Stimulated activated naive CD8-positive, alpha-beta T cell treated with anti-CD3 and anti-CD28 coated beads, Interleukin-15, Interleukin-2, amounts not matched to agents 100 U/mL and 50 U/mL, for 24 hours (primary cell): ENCODE data around the gene SSBP3.
"Not testable (repeated sequence)": the region's sequence is repeated elsewhere in the genome, so short reads cannot be mapped to it uniquely, and the experiment has no call there.

Experiments
- ATAC-seq: fragments of 150-1000 bp; cut with Tn5 transposase; one replicate; pipeline ENCODE4 v1.10.0; 2021
- DNase-seq: peaks from one replicate; pipeline ENCODE4 v3.0.0; 2021

Gene SSBP3

DNA sequence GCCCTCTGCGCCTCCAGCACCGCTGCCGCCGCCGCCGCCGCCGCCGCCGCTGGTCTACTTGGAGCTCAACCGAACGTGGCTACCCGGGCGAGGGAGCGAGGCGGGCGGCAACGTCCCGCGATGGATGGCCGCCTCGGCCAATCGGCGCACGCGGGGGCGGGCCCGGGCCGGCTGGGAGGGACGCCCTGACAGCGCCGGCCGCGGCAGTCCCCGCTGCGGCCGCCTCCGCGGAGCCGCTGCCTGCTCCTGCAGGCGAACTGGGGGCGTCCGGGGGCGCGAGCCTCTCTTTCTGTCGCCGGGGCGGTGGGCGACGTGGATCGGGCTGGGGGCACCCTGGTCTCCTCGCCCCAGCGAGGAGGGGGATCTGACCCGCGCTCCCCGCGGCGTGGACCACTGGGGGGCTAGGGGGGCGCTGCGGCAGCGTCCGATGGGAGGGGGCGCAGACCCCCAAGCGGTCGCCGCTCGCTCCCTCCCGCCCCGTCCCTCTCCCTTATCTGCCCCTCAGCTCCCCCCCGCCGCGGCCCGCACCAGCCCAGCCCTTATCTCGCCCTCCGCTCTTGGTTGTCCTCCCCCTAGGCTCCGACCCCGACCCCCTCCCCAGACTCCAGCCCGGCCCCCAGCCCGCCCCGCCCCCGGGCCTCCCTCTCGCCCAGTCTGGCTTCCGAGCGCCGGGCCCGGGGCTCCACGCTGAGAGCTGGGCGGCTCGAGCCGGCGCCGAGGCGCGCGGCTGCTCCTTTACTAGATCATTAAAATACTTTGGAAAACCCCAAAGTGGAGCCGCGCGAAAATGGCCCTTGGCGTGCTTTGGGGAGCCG is at the start of gene SSBP3:
Gene SSBP3, minus strand, starts transcription at position 56 of the 815 bp plus-strand sequence.
- peak; percentile 95 for DNase-seq
- peak; percentile 85 for ATAC-seq

DNA sequence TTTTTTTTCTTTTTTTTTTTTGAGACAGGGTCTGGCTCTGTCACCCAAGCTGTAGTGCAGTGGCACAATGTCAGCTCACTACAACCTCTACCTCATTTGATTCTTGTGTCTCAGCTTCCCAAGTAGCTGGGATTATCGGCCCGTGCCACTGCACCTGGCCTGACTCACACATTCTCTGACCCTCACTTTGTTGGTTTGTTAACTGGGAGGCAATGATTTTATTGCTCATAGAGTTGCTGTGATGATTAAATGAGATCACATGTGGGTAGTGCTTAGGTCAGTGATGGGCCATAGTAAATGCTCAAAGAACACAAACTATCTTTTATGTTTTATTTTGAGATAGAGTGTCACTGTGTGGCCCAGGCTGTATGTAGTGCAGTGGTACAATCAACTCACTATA is 47.3 kb upstream of the SSBP3 start:
- no peak for ATAC-seq

DNA sequence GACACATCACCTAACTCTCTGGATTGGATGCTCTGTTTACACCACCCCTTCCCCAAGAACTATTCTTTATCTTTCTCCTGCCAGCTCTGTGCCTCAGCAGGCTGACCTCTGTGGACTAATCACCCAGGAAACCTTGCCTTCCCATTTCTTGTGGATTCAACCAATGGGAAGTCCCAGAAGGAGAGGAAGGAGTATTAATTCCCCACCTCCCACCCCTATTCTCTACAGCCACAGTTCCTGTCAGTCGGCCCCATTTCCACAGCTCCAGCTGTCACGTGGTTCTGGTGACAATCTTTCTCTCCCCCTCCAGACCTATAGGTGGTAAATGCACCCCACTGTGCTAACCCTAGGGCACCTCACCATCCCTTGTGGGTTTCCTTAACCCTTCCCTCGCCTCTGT is 46.8 kb upstream of the SSBP3 start:
- no peak for DNase-seq
- ATAC-seq, result no peak

More for the DNA sequence above, 47.3 kb upstream of the SSBP3 start:
- DNase-seq, result no peak

DNA sequence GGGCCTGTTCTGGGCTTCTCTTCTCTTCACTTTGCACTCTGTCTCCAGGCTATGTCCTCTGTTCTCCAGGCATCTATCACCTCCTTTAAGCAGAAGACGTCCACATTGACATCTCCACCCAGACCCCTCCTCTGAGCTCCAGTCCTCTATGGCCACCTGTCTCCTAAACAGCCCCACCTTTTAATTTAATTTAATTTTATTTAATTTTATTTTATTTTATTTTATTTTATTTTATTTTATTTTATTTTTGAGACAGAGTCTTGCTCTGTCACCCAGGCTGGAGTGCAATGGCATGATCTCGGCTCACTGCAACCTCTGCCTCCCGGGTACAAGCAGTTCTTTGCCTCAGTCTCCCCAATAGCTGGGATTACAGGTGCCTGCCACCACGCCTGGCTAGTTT is 43.2 kb upstream of the SSBP3 start:
- ATAC-seq, DNase-seq: not testable (repeated sequence)

DNA sequence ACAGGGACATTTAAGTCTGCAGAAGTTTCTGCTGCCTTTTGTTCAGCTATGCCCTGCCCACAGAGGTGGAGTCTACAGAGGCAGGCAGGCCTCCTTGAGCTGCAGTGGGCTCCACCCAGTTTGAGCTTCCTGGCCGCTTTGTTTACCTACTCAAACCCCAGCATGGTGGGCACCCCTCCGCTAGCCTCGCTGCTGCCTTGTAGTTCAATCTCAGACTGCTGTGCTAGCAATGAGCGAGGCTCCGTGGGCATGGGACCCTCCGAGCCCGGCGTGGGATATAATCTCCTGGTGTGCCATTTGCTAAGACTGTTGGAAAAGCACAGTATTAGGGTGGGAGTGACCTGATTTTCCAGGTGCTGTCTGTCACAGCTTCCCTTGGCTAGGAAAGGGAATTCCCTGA is 42.6 kb upstream of the SSBP3 start:
- not testable (repeated sequence) for DNase-seq, ATAC-seq

DNA sequence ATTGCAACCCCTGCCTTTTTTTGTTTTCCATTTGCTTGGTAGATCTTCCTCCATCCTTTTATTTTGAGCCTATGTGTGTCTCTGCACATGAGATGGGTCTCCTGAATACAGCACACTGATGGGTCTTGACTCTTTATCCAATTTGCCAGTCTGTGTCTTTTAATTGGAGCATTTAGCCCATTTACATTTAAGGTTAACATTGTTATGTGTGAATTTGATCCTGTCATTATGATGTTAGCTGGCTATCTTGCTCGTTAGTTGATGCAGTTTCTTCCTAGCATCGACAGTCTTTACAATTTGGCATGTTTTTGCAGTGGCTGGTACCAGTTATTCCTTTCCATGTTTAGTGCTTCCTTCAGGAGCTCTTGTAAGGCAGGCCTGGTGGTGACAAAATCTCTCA is 40.9 kb upstream of the SSBP3 start:
- not testable (repeated sequence) for DNase-seq, ATAC-seq

DNA sequence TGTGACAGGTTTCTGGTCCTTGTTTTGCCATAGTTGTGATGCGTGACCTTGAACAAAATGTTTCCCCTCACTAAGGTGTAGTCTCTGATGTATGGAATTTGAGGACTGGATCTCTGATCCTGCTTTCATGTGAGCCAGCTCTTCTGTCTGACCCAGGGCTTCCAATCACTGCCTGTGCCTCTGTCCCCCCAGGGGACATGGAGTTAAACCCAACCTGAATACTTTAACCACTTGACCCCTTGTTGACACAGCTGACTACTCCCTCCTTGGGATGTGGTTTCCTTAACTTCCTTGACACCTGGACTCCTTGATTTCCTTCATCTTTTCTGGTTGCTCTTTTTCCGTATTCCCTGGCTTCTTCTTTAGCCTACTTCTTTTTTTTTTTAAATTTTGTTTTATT is 36.0 kb upstream of the SSBP3 start:
- DNase-seq, result no peak
- ATAC-seq, result no peak

DNA sequence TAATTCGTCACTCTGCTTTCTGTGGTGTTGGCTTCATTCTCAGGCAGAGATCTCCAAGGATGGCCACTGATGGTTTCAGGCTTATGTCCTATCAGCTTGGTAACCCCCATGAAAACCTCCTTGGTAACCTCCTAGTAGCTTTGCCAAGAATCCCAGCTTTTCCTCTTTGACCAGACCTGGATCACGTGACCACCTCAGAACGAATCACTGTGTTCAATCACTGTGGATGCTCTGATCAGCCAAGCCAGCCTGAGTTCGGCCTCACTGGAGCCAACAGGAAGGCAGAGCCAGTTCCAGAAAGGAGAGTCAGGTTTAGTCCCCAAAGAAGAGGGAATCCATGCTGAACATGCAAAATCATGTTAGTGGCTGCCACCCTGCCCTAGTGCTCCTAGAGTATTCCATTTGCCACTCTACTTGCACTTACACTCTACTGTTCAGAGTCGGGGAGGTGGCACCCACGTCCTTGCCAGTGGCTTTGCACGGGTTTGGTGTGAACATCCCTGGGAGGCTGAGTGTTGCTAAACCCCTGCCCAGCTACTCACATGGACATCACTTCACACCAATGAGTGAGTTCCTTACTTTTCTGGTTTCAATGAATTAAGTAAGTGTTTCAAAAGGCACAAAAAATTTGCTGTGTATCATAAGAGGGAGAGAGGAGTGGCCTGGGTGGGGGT is 33.5 kb upstream of the SSBP3 start:
- no peak for DNase-seq
- no peak for ATAC-seq

DNA sequence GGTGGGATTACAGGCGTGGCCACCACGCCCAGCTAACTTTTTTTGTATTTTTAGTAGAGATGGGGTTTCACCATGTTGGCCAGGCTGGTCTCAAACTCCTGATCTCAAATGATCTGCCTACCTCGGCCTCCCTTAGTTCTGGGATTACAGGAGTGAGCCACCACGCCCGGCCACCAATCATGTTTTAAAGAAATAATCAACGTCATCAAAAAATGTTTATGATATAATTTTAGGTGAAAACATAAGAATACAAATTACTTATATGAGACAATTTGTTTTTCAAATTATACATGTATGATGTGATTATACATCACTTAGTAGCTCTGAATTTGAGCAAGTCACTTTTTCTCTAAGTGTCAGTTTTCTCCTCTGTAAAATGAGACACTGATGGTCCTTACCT is 31.6 kb upstream of the SSBP3 start:
- DNase-seq (no peak), ATAC-seq (no peak)

DNA sequence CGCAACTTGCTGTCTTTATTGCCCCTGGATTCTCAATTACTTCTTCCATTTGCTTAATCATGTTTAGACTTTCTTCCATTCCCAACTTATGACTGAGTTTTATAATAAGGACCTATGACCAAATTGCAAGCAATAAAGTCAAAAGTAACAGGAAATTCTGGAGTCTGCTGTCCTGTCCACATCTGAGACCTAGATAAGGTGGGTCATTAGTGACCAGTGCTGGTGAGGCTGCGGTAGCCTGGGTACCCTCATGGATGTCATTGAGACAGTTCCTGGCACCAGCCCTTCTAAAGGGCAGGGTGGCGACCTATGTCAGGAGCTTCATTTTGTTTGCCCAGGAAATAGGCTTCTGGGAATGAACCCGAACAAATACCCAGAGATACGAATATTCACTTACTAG is 30.6 kb upstream of the SSBP3 start:
- ATAC-seq (no peak), DNase-seq (no peak)

DNA sequence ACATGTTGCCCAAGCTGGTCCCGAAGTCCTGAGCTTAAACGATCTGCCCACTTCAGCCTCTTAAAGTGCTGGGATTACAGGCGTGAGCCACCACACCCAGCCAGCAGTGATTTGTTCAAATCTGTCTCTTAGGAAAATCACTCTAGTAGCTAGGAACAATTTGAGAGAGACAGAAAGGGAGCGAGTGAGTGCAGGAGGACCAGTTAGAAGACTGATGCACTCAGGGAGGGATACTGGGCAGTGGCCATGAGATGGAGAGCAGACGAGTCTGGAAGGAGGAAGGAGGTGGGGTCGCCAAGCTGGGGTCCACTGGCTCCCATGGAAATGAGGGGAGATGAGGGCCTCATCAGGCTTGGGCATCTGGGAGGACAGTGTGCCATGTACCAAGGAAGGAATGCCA is 23.6 kb upstream of the SSBP3 start:
- ATAC-seq (no peak), DNase-seq (no peak)

DNA sequence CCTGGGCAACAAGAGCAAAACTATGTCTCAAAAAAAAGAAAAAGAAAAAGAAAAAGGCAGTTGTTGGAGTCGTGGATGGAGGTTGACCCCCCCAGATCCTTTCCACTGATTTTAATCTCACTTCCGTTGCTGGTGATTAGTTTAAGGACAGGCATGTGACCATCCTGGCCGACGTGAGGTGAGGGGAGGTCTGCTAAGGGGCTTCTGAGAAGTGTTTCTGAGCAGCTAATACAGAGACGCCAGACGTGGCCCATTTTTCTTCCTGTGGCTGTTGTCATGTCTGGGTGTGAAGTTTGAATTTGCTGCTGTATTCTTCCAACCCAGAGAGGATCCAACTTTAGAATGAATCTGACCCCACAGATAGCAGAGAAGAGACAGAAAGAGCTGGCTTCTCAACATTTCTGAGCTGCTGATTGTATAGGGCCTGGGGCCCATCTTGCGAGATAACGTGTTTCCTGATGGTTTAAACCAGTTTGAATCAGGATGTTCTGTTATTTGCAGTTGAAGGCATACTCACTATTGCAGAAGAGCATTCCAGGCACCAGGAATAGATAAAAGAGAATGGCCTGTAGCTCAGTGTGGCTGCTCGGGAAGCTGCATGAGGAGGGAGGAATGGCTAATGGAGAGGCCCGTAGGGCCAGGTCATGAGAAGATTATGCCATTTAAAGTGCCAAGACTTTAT is 22.8 kb upstream of the SSBP3 start:
- ATAC-seq (no peak), DNase-seq (no peak)

DNA sequence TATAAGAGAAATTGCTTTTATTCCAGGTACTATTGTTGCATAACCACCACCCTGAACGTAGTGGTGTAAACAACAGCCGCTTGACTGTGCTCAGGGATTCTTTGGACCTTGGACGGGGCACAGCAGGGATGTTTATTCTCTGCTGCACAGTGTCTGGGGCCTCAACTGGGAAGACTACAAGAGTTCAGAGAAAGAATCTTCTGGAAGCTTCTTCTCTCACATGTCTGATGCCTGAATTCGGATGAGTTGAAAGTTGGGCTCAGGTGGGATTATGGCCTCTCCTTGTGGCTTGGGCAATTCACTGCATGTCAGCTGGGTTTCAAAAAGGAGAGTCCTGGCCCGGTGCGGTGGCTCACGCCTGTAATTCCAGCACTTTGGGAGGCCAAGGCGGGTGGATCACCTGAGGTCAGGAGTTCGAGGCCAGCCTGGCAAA is 19.0 kb upstream of the SSBP3 start:
- DNase-seq (no peak), ATAC-seq (no peak)

DNA sequence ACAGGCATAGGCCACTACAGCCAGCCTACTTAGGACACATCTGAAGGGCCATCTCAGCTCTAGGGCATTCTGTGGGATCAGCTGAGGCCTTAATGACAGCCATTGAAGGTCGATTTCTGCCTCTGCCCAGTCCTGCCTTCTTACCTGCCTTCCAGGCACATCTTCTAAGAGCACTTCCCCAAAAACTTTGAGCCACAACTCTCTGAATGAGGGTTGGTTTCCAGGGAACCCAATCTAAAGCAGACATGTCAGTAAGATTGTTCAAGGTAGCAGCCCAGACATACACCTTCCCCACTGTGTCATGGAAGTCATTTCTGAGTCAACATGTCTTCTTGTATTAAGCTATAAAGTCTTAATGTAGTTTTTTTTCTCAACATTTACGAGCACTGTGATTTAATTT is 18.2 kb upstream of the SSBP3 start:
- no peak for DNase-seq

DNA sequence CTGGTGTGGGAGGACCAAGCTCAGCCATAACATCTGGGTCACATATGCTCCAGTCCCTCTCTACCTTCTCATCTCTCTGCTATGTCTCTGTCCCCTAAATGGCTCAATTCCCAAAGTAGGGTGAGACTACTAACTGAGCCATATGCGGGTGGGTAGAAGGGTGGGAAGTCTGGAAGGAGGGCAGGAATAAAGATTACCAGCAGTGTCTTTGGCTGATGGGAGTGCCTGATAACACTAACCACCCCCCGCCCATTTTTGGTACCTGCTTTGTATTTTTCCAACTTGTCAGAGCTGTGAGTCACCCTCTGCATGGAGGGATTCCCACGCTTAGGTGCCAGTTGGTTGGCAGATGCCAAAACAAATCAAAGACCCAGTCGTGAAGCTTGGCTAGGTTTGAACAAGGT is 14.9 kb upstream of the SSBP3 start:
- ATAC-seq (no peak), DNase-seq (no peak)

More for the DNA sequence above, 18.2 kb upstream of the SSBP3 start:
- no peak for ATAC-seq

DNA sequence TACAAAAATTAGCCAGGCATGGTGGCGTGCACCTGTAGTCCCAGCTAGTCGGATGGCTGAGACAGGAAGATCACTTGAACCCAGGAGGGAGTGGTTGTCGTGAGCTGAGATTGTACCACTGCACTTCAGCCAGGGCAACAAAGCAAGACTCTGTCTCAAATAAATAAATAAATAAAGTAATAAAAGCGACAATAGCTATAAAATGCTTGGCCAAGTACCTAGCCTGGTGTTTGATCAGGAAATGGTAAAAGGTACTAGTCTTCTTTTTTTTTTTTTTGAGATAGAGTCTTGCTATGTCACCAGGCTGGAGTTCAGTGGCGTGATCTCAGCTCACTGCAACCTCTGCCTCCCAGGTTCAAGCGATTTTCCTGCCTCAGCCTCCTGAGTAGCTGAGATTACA is 12.4 kb upstream of the SSBP3 start:
- ATAC-seq, DNase-seq: not testable (repeated sequence)

DNA sequence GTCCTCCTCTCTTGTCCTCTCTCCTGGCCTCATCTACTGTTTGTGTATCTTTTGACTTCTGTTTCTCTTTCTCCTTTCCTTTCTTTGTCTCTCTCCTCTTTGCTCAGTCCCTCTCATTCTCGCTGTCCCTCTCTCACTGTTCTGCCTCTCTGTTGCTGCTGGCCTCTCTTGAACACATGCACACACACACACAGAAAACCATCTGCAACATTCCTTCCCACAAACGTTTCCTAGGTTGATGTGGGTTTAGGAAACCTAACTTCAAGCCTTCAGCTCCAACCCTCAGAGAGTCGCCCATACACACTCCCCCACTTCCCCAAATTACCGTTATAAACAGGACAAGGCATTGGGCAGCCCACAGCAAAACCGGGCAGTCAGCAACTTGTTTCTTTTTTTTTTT is 10.9 kb upstream of the SSBP3 start:
- DNase-seq, result no peak
- ATAC-seq, result no peak

DNA sequence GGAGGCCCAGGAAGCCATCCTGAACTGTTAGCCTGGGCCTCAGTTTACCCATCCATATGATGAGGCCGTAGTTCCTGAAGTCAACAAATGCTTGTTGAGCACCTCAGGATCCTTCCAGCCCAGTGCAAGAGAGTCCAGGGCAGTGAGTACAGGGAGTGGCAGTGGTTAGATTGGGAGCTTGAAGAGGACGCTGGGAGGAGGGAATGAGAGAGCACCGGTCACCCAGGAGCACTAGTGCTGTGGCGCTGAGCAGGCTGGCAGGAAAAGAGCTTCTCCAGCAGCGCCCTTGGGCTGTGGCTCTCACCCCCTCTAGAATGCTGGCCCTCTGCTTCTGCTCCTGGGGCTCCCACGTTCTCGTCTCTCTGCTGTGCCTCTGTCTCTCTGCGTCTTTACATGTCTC is 10.2 kb upstream of the SSBP3 start:
- ATAC-seq (no peak), DNase-seq (no peak)

DNA sequence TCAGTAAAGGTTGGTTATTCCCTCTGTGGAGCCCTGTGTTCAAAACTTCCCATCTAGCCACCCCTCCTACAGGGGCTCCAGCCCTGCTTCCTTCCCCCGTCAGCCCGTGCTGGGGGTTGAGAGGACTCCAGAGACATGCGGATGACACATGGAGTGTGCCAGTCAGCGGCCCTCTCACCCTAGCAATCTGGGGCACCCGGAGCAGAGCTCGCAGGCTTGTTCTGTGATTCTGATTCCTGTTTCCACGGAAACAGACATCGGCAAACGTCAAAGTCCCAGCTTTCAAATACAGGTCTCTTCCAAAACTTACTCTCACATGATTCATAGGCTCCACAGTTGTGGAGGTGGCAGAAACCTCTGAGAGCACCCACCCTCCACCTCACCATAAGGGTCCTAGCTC is 9.8 kb upstream of the SSBP3 start:
- DNase-seq (no peak), ATAC-seq (no peak)

DNA sequence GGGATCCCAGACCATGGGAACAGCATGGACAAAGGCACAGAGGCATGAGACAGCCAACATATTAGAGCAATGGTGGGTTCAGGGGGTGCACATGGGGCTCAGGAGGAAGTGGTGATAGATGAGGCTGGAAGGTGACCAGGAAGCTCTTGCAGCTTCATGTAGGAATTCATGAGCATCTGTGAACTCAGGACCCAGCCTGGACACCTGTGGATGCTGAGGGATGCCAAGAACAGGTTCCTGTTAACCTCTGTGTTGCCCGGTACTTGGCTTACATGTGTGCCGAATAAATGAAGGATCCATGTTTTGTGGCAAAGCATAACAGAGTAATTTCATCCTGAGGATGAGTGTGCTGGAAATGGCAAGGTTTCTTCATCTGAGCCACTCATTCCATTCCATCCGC is 9.3 kb upstream of the SSBP3 start:
- DNase-seq (no peak), ATAC-seq (no peak)

DNA sequence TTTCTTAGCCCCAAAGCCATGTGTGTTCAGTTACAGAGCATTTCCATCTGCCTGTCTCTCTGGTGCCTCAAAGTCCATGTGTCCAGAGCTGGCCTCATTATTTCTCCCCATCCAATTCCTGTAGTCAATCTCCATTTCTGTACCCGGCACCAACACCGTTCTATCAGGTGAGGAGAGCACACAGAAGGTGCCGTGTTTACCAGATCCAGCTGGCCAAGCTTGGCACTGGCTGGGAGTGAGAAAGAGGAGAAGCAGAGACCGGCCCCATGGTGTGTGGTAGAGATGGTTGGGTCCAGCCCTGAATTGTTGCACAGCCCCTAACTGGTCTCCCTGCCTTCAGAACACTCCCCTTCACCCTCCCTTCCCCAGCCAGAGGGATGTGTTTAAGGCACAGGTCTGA is 7.5 kb upstream of the SSBP3 start:
- DNase-seq, result no peak
- no peak for ATAC-seq

DNA sequence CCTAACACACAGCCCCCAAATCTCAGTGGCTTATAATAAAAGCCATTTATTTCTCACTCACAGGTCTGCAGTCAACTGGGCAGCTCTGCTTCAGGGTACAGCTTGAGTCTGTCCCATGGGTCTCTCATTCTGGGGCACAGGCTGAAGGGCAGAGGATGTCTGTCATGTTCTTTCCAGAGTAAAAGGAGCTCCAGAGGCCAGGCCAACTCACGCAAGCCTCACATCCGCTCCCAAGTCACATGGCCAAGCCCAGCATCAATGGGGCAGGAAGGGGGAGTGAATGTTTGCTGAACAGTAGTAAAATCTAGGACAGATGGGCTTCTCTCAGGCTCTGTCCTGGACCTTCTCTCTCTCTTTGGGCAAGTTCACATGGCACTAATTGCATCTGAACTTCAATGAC is 7.1 kb upstream of the SSBP3 start:
- ATAC-seq (peak; percentile 25), DNase-seq (peak; percentile 40)

DNA sequence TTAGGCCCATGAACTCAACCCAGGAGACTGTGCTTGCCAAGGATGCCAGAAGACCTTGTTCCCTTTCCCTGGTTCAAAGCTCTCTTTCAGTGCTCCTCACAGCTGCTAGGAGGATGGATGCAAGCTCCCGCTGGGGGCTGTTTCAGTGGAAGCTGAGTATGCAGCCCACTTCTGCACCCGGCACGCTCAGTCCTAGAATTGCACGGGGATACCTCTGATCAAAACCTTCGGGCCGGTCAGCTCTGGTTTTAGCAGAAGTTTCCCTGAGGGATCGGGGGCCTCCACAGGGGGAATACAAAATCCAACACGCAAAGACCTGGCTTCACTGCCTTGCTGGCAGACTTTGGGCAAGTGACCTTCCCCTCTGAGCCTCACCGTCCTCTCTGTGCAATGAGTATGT is 4.2 kb upstream of the SSBP3 start:
- no peak for ATAC-seq
- DNase-seq, result no peak
